Mesothelial cell of epicardium (in vitro differentiated cells): ENCODE results near the gene DNAH8. TPM values are rescaled to one million over a fixed set of nuclear protein-coding genes. Genes with fewer than 3 reads are reported as not detected.
A peak's percentile ranks its signal among the peaks of the same experiment; 100 is the strongest.

ENCODE experiments used
- DNase-seq, 2 experiments: peaks; one replicate each; pipeline ENCODE4 v3.0.0; 2021; ENCODE audit warnings: low spot score in 2 of 2; ENCODE audit not compliant: unreplicated experiment in 2 of 2
- H3K27ac Mint-ChIP-seq: 2 replicates; pipeline ENCODE4 v1.8.0; 2021; ENCODE audit warnings: mixed read lengths
- H3K27me3 Mint-ChIP-seq: 2 replicates; pipeline ENCODE4 v1.8.0; 2021; ENCODE audit warnings: low read depth, mixed read lengths
- H3K36me3 Mint-ChIP-seq: 2 replicates; pipeline ENCODE4 v1.8.0; 2021; ENCODE audit warnings: mixed read lengths
- H3K4me1 Mint-ChIP-seq: 2 replicates; pipeline ENCODE4 v1.8.0; 2021; ENCODE audit warnings: mixed read lengths
- H3K4me3 Mint-ChIP-seq: 2 replicates; pipeline ENCODE4 v1.8.0; 2021; ENCODE audit warnings: mild to moderate bottlenecking, moderate library complexity, mixed read lengths
- H3K9me3 Mint-ChIP-seq: 2 replicates; pipeline ENCODE4 v1.8.0; 2021; ENCODE audit warnings: mixed read lengths
- total RNA-seq: library from RNA; stranded (reverse); gene quantifications from 3 replicates; pipeline ENCODE4 v1.2.1, GENCODE V29; 2021
- TF ChIP-seq, protein P1 (sequence below): fragments of 200-600 bp; sonication (generic); IDR thresholded peaks from one replicate; pipeline ENCODE4 v1.5.0; 2021; ENCODE audit warnings: antibody characterized with exemption; ENCODE audit not compliant: unreplicated experiment

The DNAH8 gene
- total RNA-seq, 1 donor from 2014 or later: 0.25 TPM

DNA sequence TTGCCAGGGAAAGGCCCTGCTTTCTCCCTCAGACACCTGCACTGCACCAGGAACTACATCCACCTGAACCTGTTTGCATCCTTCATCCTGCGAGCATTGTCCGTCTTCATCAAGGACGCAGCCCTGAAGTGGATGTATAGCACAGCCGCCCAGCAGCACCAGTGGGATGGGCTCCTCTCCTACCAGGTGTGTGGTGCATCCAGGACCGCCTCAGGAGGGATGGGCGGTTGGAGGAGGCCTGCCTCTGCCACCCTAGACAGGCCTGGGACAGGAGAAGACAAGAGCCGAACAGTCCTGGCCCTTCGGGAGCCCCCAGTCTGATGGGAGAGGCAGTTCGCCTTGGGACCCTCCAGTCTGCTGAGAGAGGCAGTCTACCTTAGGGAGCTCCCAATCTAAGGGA, 357.7 kb downstream of the DNAH8 start:
- no peaks in the 10 kb centered on the region for H3K36me3 Mint-ChIP-seq
- TF ChIP-seq, protein P1, sequence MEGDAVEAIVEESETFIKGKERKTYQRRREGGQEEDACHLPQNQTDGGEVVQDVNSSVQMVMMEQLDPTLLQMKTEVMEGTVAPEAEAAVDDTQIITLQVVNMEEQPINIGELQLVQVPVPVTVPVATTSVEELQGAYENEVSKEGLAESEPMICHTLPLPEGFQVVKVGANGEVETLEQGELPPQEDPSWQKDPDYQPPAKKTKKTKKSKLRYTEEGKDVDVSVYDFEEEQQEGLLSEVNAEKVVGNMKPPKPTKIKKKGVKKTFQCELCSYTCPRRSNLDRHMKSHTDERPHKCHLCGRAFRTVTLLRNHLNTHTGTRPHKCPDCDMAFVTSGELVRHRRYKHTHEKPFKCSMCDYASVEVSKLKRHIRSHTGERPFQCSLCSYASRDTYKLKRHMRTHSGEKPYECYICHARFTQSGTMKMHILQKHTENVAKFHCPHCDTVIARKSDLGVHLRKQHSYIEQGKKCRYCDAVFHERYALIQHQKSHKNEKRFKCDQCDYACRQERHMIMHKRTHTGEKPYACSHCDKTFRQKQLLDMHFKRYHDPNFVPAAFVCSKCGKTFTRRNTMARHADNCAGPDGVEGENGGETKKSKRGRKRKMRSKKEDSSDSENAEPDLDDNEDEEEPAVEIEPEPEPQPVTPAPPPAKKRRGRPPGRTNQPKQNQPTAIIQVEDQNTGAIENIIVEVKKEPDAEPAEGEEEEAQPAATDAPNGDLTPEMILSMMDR: no peak
- peaks cover 5% of the 10 kb centered on the region for H3K9me3 Mint-ChIP-seq
- H3K27ac Mint-ChIP-seq: no peak overlapping the region
- no peak overlapping the region for H3K4me3 Mint-ChIP-seq
- H3K27me3 Mint-ChIP-seq: peaks cover 42% of the 10 kb centered on the region
- H3K4me1 Mint-ChIP-seq: no peaks in the 10 kb centered on the region
- peak in 1 of 2 experiments; percentile 35 for DNase-seq

DNA sequence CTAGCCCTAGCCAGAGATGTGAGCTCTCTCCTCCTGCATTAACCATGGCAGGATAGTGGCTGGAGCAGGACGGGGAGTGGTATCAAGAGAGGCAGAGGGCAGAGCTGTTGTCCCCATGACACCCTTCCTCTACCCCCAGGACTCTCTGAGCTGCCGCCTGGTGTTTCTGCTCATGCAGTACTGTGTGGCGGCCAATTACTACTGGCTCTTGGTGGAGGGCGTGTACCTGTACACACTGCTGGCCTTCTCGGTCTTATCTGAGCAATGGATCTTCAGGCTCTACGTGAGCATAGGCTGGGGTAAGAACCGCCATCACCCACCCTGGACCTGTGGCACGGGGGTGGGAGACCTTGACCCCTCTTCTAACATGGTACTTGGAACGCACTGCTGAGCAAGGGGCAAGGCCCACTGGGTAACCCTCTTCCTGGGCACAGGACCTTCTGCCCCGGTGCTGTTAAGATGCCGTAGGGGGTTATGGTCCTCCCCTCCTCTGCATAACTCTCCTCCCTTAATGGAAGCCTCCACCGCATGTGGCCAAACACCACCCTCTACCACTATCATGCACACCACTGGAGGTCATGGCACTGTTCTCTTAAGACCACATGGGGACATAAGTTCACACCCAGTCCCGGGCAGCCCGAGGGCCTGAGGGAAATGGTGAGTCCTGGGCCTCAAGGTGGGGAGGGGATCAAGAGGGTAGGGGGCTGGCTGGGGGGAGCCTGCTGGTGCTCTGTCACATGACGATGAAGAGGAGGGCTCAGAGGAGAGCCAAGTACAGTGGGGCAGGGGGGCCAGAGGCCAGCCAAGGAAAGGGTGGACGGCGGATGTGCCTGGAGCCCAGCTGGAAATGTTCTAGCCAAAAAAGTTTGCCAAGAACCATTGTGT, 358.6 kb downstream of the DNAH8 start:
- Mint-ChIP-seq H3K36me3 (no peaks in the 10 kb centered on the region), H3K4me3 (no peak overlapping the region), H3K9me3 (peaks cover 5% of the 10 kb centered on the region), H3K27ac (no peak overlapping the region), H3K27me3 (peaks cover 46% of the 10 kb centered on the region), H3K4me1 (no peaks in the 10 kb centered on the region)
- DNase-seq: peak in 1 of 2 experiments; percentile 30
- TF ChIP-seq, protein P1: no peak

DNA sequence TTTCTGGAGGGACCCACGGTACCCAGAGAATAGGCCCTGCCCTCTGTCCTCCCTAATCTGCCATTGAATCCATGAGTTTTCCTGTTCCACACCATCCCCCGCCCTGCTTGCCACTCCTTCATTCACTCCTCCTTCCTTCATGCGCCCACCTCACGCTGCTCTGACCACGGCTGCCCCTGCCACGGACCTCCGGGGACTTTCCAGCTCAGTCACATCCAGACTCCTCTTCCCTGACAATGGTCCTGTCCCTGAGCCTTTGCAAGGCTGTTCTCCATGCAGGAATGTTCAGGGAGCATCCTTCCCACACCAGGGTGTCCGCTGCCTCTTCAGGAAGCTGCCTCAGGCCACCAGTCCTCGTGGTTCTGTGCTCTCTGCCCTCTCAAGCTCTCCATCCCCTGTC, 359.4 kb downstream of the DNAH8 start:
- TF ChIP-seq, protein P1: no peak
- Mint-ChIP-seq H3K4me3 (no peak overlapping the region), H3K36me3 (no peaks in the 10 kb centered on the region), H3K27ac (no peak overlapping the region), H3K4me1 (no peaks in the 10 kb centered on the region), H3K27me3 (peaks cover 54% of the 10 kb centered on the region), H3K9me3 (peaks cover 5% of the 10 kb centered on the region)
- peak in 1 of 2 experiments; percentile 22 for DNase-seq

GRCh38 chr6:39075010-39075686, 360.0 kb downstream of the DNAH8 start:
- Mint-ChIP-seq H3K9me3 (peaks cover 5% of the 10 kb centered on the region), H3K4me1 (no peaks in the 10 kb centered on the region), H3K4me3 (no peak overlapping the region), H3K36me3 (no peaks in the 10 kb centered on the region), H3K27ac (no peak overlapping the region), H3K27me3 (peaks cover 55% of the 10 kb centered on the region)
- peak in 1 of 2 experiments; percentile 30 for DNase-seq
- TF ChIP-seq, protein P1: no peak

- DNase-seq: peak in 1 of 2 experiments; percentile 6
Observed at GRCh38 chr6:39075807-39076622, 360.9 kb downstream of the DNAH8 start.

More at GRCh38 chr6:39075807-39076622, 360.9 kb downstream of the DNAH8 start:
- Mint-ChIP-seq H3K27me3 (peaks cover 56% of the 10 kb centered on the region), H3K4me1 (no peaks in the 10 kb centered on the region), H3K4me3 (no peak overlapping the region), H3K36me3 (no peaks in the 10 kb centered on the region), H3K9me3 (no peaks in the 10 kb centered on the region), H3K27ac (no peak overlapping the region)
- TF ChIP-seq, protein P1: no peak
